HAP-1 (cell line): ENCODE results near the gene MED27.

Experiments used
- DNase-seq, 2 experiments: peaks; one replicate each; pipeline ENCODE4 v3.0.0-alpha.2; 2016 to 2020; ENCODE audit warnings: low spot score in 2 of 2
- H3K27me3 ChIP-seq: fragments of 250-450 bp; sonication (Bioruptor Pico); 2 replicates; pipeline ENCODE4 v1.5.1; 2020; ENCODE audit warnings: low read depth, mild to moderate bottlenecking, moderate library complexity
- H3K36me3 ChIP-seq: fragments of 250-450 bp; sonication (Bioruptor Pico); replicated peaks from 2 replicates; pipeline ENCODE4 v1.5.1; 2020; ENCODE audit warnings: mild to moderate bottlenecking
- H3K4me1 ChIP-seq: fragments of 250-450 bp; sonication (Bioruptor Pico); 2 replicates; pipeline ENCODE4 v1.5.1; 2020; ENCODE audit warnings: mild to moderate bottlenecking
- H3K4me3 ChIP-seq: fragments of 250-450 bp; sonication (Bioruptor Pico); 2 replicates; pipeline ENCODE4 v1.5.1; 2020; ENCODE audit warnings: mild to moderate bottlenecking, moderate library complexity
- H3K9me3 ChIP-seq: fragments of 250-450 bp; sonication (Bioruptor Pico); 2 replicates; pipeline ENCODE4 v1.5.1; 2020; ENCODE audit warnings: mild to moderate bottlenecking, moderate library complexity
- in situ Hi-C: fragments of 300-500 bp; cut with MboI; formaldehyde crosslinking; loops from 3 replicates; pipeline ENCODE4 v1.14.3; 2020; ENCODE audit warnings: low sequenced_read_pairs, inconsistent platforms, mixed read lengths

Gene MED27

GRCh38 chr9:131867611-131868192, 212.0 kb downstream of the MED27 start:
- H3K27me3 ChIP-seq = no peaks in the 10 kb centered on the region
- no peaks in the 10 kb centered on the region for H3K9me3 ChIP-seq
- no peak for DNase-seq
- no peaks in the 10 kb centered on the region for H3K36me3 ChIP-seq
- in situ Hi-C loops = no loop called here
- H3K4me3 ChIP-seq = no peak overlapping the region
- peaks cover 3% of the 10 kb centered on the region; the same call in 1 of the 2 replicates for H3K4me1 ChIP-seq

GRCh38 chr9:131865446-131866195, 214.0 kb downstream of the MED27 start:
- Histone ChIP-seq H3K36me3 (no peaks in the 10 kb centered on the region), H3K4me1 (peaks cover 3% of the 10 kb centered on the region; the same call in 1 of the 2 replicates), H3K4me3 (no peak overlapping the region), H3K27me3 (no peaks in the 10 kb centered on the region), H3K9me3 (no peaks in the 10 kb centered on the region)
- in situ Hi-C loops = no loop called here
- no peak for DNase-seq

DNA sequence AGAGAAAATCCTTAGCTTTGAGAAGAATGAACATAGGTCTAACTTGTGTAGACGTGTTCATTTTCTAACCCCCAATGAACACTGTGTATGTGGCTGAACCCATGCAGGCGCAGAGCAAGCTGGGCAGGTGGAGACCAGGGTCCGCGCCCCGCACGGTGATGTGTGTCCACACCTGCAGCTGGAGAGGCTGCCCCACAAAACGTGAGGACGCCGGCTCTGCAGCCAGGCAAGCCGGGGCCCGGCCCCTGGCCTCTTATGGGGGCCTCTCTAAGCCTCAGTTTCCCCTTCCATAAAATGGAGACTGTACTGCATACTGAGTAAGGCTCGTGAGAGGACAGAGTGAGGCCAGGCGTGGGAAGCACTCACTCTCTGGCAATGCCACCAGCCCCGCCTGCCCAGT, 215.1 kb downstream of the MED27 start:
- Histone ChIP-seq H3K4me1 (peaks cover 2% of the 10 kb centered on the region; the same call in 1 of the 2 replicates), H3K27me3 (no peaks in the 10 kb centered on the region), H3K4me3 (no peak overlapping the region), H3K36me3 (no peaks in the 10 kb centered on the region), H3K9me3 (no peaks in the 10 kb centered on the region)
- in situ Hi-C loops = no loop called here
- DNase-seq = no peak

- in situ Hi-C loops = no loop called here
- Histone ChIP-seq H3K27me3 (no peaks in the 10 kb centered on the region), H3K4me1 (no peaks in the 10 kb centered on the region), H3K36me3 (no peaks in the 10 kb centered on the region), H3K9me3 (no peaks in the 10 kb centered on the region), H3K4me3 (no peak overlapping the region)
- no peak for DNase-seq
Measured at GRCh38 chr9:131863306-131863896, 216.3 kb downstream of the MED27 start.

DNA sequence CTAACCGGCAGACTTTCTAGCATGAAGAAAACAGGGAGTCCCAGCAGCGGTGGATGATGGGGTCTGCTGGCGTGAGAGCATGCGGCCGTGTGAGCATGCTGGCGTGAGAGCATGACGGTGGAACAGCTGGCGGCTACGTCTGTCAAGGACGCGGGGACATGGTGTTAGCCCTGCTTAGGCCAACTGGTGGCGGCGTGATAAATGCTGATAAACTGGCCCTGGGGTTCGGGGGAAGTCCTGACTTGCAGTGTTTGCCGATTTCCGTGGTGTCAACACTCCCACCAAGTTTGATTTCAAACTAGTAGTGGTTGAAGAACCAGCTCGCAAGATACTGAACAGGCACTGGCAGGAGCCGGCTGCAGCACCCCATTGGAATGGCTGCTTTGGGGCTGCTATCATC, 217.4 kb downstream of the MED27 start:
- in situ Hi-C loops = no loop called here
- no peaks in the 10 kb centered on the region for H3K4me1 ChIP-seq
- no peaks in the 10 kb centered on the region for H3K9me3 ChIP-seq
- no peaks in the 10 kb centered on the region for H3K27me3 ChIP-seq
- H3K36me3 ChIP-seq = no peaks in the 10 kb centered on the region
- no peak for DNase-seq
- H3K4me3 ChIP-seq = no peak overlapping the region

DNA sequence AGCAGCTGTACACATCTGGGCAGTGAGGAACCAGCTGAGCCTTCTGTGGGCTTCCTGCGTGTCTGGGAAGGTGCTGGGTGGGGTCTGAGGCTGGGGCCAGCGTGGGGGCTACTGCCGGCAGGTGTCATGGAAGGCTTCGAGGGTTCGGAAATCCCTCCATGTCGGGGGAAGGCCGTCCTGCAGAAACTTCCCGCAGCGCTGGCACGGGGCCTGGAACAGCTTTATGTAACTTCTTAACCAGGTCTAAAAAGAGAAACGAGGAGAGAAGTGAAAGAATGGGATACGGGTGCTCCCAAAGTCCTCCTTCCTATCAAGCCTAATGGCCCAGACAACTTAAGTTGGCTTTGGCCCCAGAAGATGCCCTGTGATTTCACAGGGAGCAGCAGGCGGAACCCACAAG, 219.2 kb downstream of the MED27 start:
- Histone ChIP-seq H3K4me3 (no peak overlapping the region), H3K36me3 (no peaks in the 10 kb centered on the region), H3K4me1 (no peaks in the 10 kb centered on the region), H3K27me3 (no peaks in the 10 kb centered on the region), H3K9me3 (no peaks in the 10 kb centered on the region)
- in situ Hi-C loops = no loop called here
- DNase-seq = no peak

DNA sequence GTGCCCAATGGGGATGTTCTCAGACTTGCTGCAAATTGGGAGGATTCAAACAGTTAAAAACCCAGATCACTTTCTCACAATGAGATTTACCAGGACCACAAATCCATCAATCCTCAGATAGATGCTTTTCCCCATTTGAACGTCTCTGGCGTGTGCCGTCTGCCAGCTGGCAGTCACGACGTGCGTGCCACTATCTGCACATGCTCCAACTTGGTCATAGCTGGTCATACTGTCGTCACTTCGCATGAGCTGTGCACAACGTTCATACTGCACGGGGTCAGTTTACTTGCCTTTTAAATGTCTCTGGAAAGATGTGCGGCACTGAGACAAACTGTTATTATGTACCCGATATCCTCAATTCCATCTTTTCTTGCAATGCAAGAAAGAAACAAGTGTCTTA, 221.5 kb downstream of the MED27 start:
- in situ Hi-C loops = no loop called here
- Histone ChIP-seq H3K4me3 (no peak overlapping the region), H3K9me3 (no peaks in the 10 kb centered on the region), H3K27me3 (no peaks in the 10 kb centered on the region), H3K36me3 (no peaks in the 10 kb centered on the region), H3K4me1 (no peaks in the 10 kb centered on the region)
- DNase-seq = no peak

- in situ Hi-C loops = no loop called here
- H3K4me1 ChIP-seq = no peaks in the 10 kb centered on the region
- DNase-seq = no peak
Measured at GRCh38 chr9:131856105-131856504, 223.6 kb downstream of the MED27 start.

GRCh38 chr9:131854896-131855613, 224.6 kb downstream of the MED27 start:
- Histone ChIP-seq H3K27me3 (no peaks in the 10 kb centered on the region), H3K4me1 (no peaks in the 10 kb centered on the region), H3K9me3 (no peaks in the 10 kb centered on the region), H3K4me3 (no peak overlapping the region), H3K36me3 (no peaks in the 10 kb centered on the region)
- no peak for DNase-seq
- in situ Hi-C loops = no loop called here

More at GRCh38 chr9:131856105-131856504, 223.6 kb downstream of the MED27 start:
- no peaks in the 10 kb centered on the region for H3K27me3 ChIP-seq
- no peaks in the 10 kb centered on the region for H3K9me3 ChIP-seq
- H3K4me3 ChIP-seq = no peak overlapping the region
- no peaks in the 10 kb centered on the region for H3K36me3 ChIP-seq

- H3K4me1 ChIP-seq = no peaks in the 10 kb centered on the region
- H3K4me3 ChIP-seq = no peak overlapping the region
- H3K27me3 ChIP-seq = no peaks in the 10 kb centered on the region
- in situ Hi-C loops = no loop called here
- H3K36me3 ChIP-seq = no peaks in the 10 kb centered on the region
- no peaks in the 10 kb centered on the region for H3K9me3 ChIP-seq
- DNase-seq = no peak
Measured at GRCh38 chr9:131854334-131854733, 225.3 kb downstream of the MED27 start.

DNA sequence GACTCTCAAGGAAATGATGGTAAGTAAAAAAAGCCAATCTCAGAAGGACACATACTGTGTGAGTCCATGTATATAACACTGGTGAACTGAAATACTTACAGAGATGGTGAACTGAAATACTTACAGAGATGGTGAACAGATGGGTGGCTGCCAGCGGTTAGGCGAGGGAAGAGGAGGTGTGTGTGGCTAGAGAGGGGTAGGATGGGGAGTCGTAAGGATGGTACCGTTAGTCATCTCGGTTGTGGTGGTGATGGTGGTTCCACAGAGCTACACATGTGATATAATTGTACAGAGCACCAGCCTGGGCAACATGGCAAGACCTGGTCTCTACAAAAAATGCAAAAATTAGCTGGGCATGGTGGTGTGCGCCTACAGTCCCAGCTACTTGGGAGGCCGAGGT, 226.2 kb downstream of the MED27 start:
- Histone ChIP-seq H3K4me3 (no peak overlapping the region), H3K9me3 (no peaks in the 10 kb centered on the region), H3K27me3 (no peaks in the 10 kb centered on the region), H3K36me3 (no peaks in the 10 kb centered on the region), H3K4me1 (no peaks in the 10 kb centered on the region)
- in situ Hi-C loops = no loop called here
- no peak for DNase-seq

DNA sequence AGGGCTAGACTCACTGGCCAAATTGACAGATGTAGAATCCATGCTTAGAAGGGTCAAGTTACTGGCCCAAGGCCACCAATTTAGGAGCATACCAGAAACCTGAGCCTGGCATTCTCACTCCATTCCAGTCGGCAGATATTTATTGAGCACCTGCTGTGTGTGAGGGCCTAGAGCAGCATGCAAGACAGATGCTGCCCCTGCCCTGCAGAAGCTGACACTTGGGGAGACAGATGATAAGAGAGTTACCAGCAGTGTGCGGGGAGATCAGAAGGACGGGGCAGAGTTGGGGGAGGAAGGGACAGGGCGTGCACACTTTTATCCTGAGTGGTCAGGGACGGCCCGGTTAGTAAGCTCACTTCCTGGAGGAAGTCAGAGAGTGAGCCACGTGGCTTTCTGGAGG, 228.3 kb downstream of the MED27 start:
- Histone ChIP-seq H3K4me3 (no peak overlapping the region), H3K9me3 (no peaks in the 10 kb centered on the region), H3K27me3 (no peaks in the 10 kb centered on the region), H3K36me3 (no peaks in the 10 kb centered on the region), H3K4me1 (no peaks in the 10 kb centered on the region)
- DNase-seq = no peak
- in situ Hi-C loops = no loop called here

DNA sequence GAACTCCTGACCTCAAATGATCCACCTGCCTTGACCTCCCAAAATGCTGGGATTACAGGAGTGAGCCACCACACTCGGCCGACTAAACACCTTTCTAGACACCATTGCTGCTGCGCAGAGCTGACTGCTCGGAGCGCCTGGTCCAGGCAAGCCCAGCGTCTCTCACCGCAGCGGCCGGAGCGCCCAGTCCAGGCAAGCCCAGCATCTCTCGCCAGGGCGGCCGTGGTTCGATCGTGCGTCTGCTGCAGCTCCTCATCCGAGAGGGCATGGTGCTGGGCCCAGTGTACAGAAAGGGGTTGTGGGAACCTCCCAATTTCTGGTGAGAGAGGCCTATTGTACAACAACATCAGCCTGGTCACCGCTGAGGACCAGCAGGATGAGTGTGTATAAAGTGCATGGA, 230.3 kb downstream of the MED27 start:
- H3K4me3 ChIP-seq = no peak overlapping the region
- no peaks in the 10 kb centered on the region for H3K9me3 ChIP-seq
- H3K4me1 ChIP-seq = no peaks in the 10 kb centered on the region
- in situ Hi-C loops = no loop called here
- no peaks in the 10 kb centered on the region for H3K36me3 ChIP-seq
- no peaks in the 10 kb centered on the region for H3K27me3 ChIP-seq
- no peak for DNase-seq
